ENCODE data around the gene GABRD.

Gene GABRD

DNA sequence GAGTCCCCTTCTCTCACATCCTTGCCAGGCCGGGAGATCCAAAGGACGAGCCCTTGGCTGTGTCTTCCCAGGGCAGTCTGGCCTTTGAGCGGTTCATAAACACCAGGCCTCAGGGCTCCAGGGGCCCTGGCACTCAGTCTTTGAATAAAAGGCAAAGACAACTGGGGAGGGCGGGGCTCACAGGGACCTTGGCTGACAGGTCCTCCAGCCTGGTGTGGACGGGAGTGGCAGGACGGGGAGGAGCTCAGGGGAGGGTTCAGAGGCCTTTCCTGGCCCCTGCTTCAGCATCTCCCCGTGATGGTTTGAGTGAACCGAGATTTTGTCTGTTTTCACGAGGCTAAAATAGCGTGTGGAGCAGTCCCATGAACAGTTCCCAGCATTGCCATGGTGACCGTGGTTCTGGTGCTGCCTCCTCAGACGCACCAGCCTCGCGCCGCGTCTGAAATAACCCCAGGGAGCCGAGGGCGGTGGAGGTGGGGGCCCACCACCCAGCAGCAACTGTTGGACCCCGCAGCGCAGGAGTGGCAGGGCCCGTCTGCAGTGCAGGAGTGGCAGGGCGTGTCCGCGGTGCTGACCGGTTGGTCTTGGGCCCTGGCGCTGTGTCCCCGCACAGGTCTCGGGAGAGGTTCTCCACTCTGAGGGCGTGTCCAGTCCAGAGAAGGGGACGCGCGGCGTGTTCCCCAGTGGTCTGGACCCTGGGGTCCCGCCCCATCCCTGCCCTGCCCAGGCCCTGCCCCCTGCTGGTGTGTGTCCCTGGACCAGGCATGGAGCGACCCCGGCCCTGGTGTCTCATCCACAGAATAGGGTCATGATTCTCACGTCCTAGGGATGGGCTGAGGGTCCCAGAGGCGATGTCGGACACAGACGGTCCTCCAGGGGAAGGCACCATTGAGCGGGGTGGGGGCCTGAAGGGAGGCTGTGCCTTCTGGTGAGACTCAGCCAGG is 24.0 kb downstream of the GABRD start:
- no peak for DNase-seq

GRCh38 chr1:2043886-2044285 is 24.7 kb downstream of the GABRD start:
- DNase-seq, result no peak

- DNase-seq, result peak; percentile 90
Measured at GRCh38 chr1:2044510-2045319, 25.6 kb downstream of the GABRD start.

DNA sequence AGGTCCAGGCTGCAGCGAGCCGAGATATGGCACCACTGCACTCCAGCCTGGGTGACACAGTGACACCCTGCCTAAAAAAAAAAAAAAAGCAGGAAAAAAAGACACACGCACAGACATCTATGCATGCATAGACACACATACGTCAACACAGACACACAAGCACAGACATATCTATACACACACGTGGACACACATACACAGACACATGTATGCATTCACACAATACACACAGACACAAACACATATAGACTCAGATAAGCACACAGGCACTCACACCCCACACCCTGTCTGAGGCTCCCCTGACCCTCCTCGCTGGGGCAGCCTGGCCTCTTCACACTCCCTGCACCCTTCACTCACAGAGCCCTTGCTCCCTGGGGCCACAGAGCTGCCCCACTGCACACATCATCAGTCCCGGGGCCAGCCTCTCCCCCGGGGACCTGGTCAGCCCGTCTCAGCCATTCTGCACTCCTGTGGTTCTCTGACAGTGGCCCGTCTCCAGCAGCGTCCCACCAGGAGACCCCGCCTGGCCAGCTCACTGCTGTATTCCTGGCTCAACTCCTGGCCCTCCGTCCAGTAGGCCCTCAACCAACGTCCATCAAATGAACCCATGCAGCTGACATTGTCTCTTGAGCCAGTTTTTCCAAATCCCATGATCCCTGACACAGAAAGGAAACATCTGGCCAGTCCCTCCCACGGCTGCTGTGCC is 26.5 kb downstream of the GABRD start:
- DNase-seq, result no peak

- DNase-seq, result peak; percentile 56
Measured at GRCh38 chr1:2046174-2046917, 27.2 kb downstream of the GABRD start.

DNA sequence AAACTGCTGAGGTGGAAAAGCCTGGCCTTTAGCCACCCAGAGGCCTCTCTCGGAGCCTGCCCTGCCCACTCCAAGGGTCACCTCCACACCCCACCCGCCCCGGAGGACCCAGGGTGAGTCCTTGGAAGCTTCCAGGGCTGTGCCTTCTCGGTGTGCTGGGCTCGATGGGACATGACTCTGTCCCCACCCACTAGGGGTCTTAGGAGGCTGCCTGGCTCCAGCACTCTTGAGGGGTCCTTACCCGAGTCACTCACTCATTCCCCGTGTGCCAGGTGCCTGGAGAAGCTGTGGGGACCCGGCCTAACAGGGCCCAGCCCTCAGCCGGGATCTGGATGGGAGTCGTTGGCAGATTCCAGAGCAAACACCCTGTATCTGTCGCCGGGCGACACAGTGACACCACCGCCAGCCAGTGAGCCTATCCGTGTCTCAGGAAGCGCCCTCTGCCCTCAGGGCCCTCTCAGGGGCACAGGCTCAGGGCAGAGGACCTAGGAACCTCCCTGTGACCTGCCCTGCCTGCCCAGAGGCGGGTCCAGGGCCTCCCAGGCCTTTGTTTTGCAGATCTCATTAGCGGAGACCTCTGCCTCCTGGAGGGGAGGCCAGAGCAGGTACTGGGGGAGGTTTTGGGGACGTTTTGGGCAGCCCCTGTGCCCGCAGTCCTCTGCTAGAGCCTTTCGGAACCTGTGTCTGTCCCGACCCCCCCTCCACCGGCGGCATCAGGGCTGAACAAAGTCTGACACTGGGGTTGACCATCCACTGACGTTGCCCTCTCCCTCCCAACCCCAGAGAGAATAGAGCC is 28.0 kb downstream of the GABRD start:
- DNase-seq, result no peak

- DNase-seq, result no peak
Measured at GRCh38 chr1:2047749-2048729, 28.9 kb downstream of the GABRD start.

GRCh38 chr1:2049225-2049717 is 30.1 kb downstream of the GABRD start:
- peak; percentile 58 for DNase-seq

DNA sequence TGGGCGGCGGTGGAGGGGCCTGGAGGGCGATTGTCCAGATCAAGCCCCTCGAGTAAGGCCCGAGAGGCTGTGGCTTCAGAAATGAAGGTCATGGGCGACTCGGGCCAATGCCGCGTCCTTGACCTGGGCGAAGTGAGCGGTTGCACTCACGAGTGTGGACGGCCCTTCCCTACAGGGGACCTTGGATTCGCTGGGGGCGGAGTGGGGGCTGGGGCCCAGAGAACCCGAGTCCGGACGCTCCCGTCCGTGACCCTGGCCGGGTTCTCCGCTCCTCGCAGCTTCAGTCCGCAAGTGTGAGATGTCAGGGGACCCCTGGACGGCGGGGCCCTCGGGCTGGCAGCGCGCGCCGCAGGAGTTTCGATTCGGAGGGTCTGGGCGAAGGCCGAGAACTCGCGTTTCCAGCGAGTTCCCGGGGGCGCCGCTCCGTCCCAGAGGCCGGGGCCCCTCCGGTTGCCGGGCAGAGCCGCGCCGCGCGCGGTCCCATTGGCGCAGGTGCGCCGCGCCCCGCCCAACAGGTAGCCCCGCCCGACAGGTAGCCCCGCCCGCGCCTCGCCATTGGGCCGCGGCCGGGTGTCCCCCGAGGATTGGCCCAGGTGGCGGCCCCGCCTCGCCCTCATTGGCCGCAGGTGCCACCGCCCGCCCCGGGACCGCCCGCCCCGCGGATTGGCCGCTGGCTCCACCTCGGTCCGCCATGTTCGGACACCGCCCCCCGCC is 30.7 kb downstream of the GABRD start, which contains the start of gene PRKCZ:
TSS of gene PRKCZ (plus strand) at position 694 of the 714 bp plus-strand sequence. CDS start 220 bp downstream, outside the sequence.
- peak; percentile 65 for DNase-seq

DNA sequence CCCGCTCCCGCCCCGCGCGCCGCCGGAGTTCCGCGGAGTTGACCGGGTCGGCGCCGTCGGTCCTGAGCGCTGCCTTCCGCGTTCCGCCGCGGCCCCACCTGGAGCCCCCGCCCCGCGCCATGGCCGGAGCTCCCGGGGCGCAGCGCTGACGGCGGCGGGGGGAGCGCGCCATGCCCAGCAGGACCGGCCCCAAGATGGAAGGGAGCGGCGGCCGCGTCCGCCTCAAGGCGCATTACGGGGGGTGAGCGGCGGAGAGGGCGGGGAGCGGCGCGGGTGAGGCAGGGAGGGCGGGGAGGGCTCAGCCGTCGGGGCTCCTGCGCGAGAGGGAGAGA is 31.3 kb downstream of the GABRD start:
- DNase-seq, result peak; percentile 60

- peak; percentile 49 for DNase-seq
Measured at GRCh38 chr1:2050793-2051682, 31.9 kb downstream of the GABRD start.

- no peak for DNase-seq
Measured at GRCh38 chr1:2052054-2052679, 33.0 kb downstream of the GABRD start.

DNA sequence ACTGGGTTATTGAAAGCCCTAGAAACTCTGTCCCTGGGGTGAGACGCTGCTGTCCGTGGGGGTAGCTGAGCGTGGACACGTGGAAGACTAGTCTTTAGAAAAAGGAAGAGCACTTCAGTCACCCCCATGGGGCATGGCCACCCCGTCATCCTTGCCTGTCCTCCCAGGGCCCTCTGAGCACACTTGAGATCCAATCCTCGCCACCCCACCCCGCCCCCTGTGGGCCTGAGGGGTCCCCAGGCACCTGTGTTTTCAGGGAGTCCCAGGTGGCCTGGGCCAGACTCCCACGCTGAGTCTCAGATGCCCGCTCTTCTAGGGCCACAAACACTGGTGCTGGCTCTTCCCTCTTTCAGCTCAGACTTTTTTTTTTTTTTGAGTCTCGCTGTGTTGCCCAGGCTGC is 33.6 kb downstream of the GABRD start:
- no peak for DNase-seq

GRCh38 chr1:2053217-2053616 is 34.1 kb downstream of the GABRD start:
- no peak for DNase-seq

DNA sequence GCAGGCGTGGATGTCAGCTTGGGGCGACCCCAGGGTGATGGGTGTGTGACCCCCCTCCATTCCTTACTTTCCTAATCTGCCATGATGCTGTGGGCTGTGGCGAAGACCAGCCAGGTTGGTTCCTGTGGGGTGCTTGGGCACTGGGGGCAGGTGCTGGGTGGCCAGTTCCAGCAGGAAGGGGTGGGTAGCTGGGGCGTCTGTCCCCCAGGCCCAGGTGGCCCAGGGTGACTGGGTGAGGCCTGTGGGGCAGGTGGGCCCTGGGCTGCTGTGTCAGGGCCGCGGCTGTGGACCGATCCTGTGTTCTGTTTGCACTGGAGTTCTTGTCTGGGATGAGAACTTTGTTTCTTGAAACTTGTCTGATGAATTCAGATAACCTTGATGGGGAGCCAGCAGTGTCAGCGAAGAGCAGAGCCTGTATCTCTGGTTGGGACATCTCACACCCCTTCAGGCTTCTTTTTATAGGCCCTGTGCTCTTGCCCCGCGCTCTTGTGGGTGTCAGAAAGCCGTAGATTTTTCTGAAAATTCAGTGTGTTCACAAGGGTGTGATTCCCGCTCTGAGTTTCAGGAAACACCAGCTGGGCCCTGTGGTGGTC is 34.7 kb downstream of the GABRD start:
- no peak for DNase-seq

GRCh38 chr1:2054560-2054959 is 35.4 kb downstream of the GABRD start:
- DNase-seq, result no peak

GRCh38 chr1:2055911-2056575 is 36.9 kb downstream of the GABRD start:
- no peak for DNase-seq

All from eye (tissue), 1 donor.